Stimulated activated CD8-positive, alpha-beta memory T cell treated with anti-CD3 and anti-CD28 coated beads, Interleukin-7, amount 100 ng/mL, for 24 hours (primary cell): ENCODE results near the gene ALPL.
"Not testable (repeated sequence)": the region's sequence is repeated elsewhere in the genome, so short reads cannot be mapped to it uniquely, and the experiment has no call there.

Source experiments
- DNase-seq: peaks from one replicate; pipeline ENCODE4 v3.0.0-alpha.2; 2020; ENCODE audit warnings: low read depth

Gene ALPL

GRCh38 chr1:21559788-21560567, 50.8 kb downstream of the ALPL start:
- DNase-seq: no peak

GRCh38 chr1:21560916-21561638, 51.9 kb downstream of the ALPL start:
- DNase-seq: no peak

- no peak for DNase-seq
These were observed 53.7 kb downstream of the ALPL start for GRCh38 chr1:21562896-21563295.

- no peak for DNase-seq
These were observed 54.7 kb downstream of the ALPL start for GRCh38 chr1:21563971-21564370.

GRCh38 chr1:21564521-21565095, 55.4 kb downstream of the ALPL start:
- DNase-seq: no peak

GRCh38 chr1:21565285-21565684, 56.1 kb downstream of the ALPL start:
- DNase-seq: no peak

GRCh38 chr1:21566361-21566760, 57.1 kb downstream of the ALPL start:
- not testable (repeated sequence) for DNase-seq

- DNase-seq: no peak
These were observed 58.2 kb downstream of the ALPL start for GRCh38 chr1:21567241-21568005.

GRCh38 chr1:21568006-21568746, 59.0 kb downstream of the ALPL start:
- DNase-seq: no peak

- no peak for DNase-seq
These were observed 59.7 kb downstream of the ALPL start for GRCh38 chr1:21568809-21569385.

- DNase-seq: no peak
These were observed 60.8 kb downstream of the ALPL start for GRCh38 chr1:21569820-21570527.

- DNase-seq: no peak
These were observed 61.3 kb downstream of the ALPL start for GRCh38 chr1:21570528-21570875.

GRCh38 chr1:21570885-21571284, 61.7 kb downstream of the ALPL start:
- DNase-seq: no peak

GRCh38 chr1:21572221-21572620, 63.0 kb downstream of the ALPL start:
- no peak for DNase-seq

- no peak for DNase-seq
These were observed 63.6 kb downstream of the ALPL start for GRCh38 chr1:21572735-21573277.

GRCh38 chr1:21573475-21573874, 64.3 kb downstream of the ALPL start:
- DNase-seq: no peak

- no peak for DNase-seq
These were observed 64.8 kb downstream of the ALPL start for GRCh38 chr1:21573971-21574465.

GRCh38 chr1:21574466-21575151, 65.4 kb downstream of the ALPL start:
- no peak for DNase-seq

- no peak for DNase-seq
These were observed 66.2 kb downstream of the ALPL start for GRCh38 chr1:21575351-21575942.
